KG1 (cell line): ENCODE data around the gene NDC1.
"Not testable (repeated sequence)": the region's sequence is repeated elsewhere in the genome, so short reads cannot be mapped to it uniquely, and the experiment has no call there.

Source experiments
- DNase-seq: peaks from one replicate; lab custom pipeline; 2025; lab: John Stamatoyannopoulos, UW

Gene NDC1

GRCh38 chr1:53765657-53766056, 72.4 kb downstream of the NDC1 start:
- DNase-seq = no peak

GRCh38 chr1:53763911-53764310, 74.2 kb downstream of the NDC1 start:
- DNase-seq = no peak

GRCh38 chr1:53763461-53763860, 74.6 kb downstream of the NDC1 start:
- no peak for DNase-seq

- DNase-seq = not testable (repeated sequence)
Observed at GRCh38 chr1:53760497-53760896, 77.6 kb downstream of the NDC1 start.

- DNase-seq = no peak
Observed at GRCh38 chr1:53755874-53756273, 82.2 kb downstream of the NDC1 start.

- DNase-seq = peak; percentile 27
Observed at GRCh38 chr1:53754484-53755312, 83.4 kb downstream of the NDC1 start.

GRCh38 chr1:53752281-53752680, 85.8 kb downstream of the NDC1 start:
- no peak for DNase-seq

GRCh38 chr1:53747841-53748240, 90.3 kb downstream of the NDC1 start:
- no peak for DNase-seq

- no peak for DNase-seq
Observed at GRCh38 chr1:53740621-53741105, 97.4 kb downstream of the NDC1 start.

GRCh38 chr1:53739109-53739681, 98.9 kb downstream of the NDC1 start, which contains the start of gene GLIS1:
Gene GLIS1, minus strand, starts transcription at chr1:53739164. Its CDS starts 1,100 bp downstream, at chr1:53738064.
- DNase-seq = peak; percentile 69

GRCh38 chr1:53738205-53739108, 99.6 kb downstream of the NDC1 start:
- no peak for DNase-seq

GRCh38 chr1:53737648-53738204, 100.4 kb downstream of the NDC1 start:
- DNase-seq = no peak

GRCh38 chr1:53736290-53736689, 101.8 kb downstream of the NDC1 start:
- DNase-seq = no peak

- no peak for DNase-seq
Observed at GRCh38 chr1:53735681-53736080, 102.4 kb downstream of the NDC1 start.

- DNase-seq = no peak
Observed at GRCh38 chr1:53735261-53735660, 102.8 kb downstream of the NDC1 start.

- DNase-seq = no peak
Observed at GRCh38 chr1:53734650-53735211, 103.4 kb downstream of the NDC1 start.

GRCh38 chr1:53733975-53734649, 104.0 kb downstream of the NDC1 start:
- no peak for DNase-seq

GRCh38 chr1:53733447-53733931, 104.6 kb downstream of the NDC1 start:
- DNase-seq = no peak

- no peak for DNase-seq
Observed at GRCh38 chr1:53732912-53733317, 105.2 kb downstream of the NDC1 start.

GRCh38 chr1:53732409-53732808, 105.7 kb downstream of the NDC1 start:
- no peak for DNase-seq

- no peak for DNase-seq
Observed at GRCh38 chr1:53731779-53732305, 106.3 kb downstream of the NDC1 start.
